ENCODE results near the gene ST8SIA2. TPM values are rescaled to one million over a fixed set of nuclear protein-coding genes. Genes with fewer than 3 reads are reported as not detected.

ST8SIA2 gene
- total RNA-seq, 1 donor from 2014 or later = not detected

DNA sequence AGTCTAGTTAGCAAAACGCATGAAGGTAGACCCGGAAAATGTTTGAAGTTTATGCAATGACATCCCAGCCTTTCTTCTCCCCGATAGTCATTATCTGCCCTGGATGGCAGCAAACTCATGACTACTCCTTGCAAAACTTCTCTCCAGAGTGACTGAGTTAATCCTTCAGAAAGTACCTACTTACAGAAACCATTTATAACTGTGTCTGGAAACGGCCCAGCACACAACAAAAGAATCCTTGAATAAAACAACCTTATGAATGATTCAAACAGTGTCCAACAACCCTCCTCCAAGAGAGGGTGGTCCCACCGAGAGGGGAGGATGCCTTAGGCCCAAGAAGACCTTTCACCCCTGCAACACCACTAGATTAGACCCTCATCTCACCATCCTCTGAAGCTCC, 14.2 kb downstream of the ST8SIA2 start:
- no peak for TF ChIP-seq CTCF (IDR thresholded peaks at IDR 0.05)
- intact Hi-C loops (cut with DNase I) = no loop called here

DNA sequence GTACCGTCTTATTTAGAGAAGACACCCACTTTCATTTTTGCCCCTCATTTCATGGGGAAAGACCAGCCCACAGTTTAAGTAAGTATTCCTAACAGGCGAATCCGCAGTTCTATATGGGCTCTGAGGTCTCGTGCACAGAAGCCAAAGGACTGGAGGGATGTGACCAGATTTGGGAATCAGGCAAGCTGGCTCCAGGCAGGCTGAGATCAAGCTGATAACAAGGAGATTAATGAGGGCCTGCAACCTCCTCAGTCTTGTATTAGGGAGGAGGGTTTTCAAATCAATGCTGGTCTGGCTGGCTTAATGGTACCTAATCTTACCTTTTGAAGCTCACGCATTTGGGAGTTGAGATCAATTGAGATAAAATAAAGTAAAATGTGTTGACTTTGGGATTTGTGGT, 15.3 kb downstream of the ST8SIA2 start:
- no peak overlapping the region for H3K27ac ChIP-seq
- no peak for TF ChIP-seq CTCF (IDR thresholded peaks at IDR 0.05)
- DNase-seq (ENCODE audit: low spot score in 2 of 2) = no peak
- no peak overlapping the region for H3K4me3 ChIP-seq
- no peaks in the 10 kb centered on the region for H3K36me3 ChIP-seq
- no peaks in the 10 kb centered on the region for H3K27me3 ChIP-seq
- H3K9me3 ChIP-seq = no peaks in the 10 kb centered on the region
- H3K4me1 ChIP-seq = no peaks in the 10 kb centered on the region
- intact Hi-C loops (cut with DNase I) = no loop called here

More for the DNA sequence above, 14.2 kb downstream of the ST8SIA2 start:
- Histone ChIP-seq H3K9me3 (no peaks in the 10 kb centered on the region), H3K36me3 (no peaks in the 10 kb centered on the region), H3K4me1 (no peaks in the 10 kb centered on the region), H3K27me3 (no peaks in the 10 kb centered on the region), H3K4me3 (no peak overlapping the region), H3K27ac (no peak overlapping the region)
- DNase-seq (ENCODE audit: low spot score in 2 of 2) = no peak

DNA sequence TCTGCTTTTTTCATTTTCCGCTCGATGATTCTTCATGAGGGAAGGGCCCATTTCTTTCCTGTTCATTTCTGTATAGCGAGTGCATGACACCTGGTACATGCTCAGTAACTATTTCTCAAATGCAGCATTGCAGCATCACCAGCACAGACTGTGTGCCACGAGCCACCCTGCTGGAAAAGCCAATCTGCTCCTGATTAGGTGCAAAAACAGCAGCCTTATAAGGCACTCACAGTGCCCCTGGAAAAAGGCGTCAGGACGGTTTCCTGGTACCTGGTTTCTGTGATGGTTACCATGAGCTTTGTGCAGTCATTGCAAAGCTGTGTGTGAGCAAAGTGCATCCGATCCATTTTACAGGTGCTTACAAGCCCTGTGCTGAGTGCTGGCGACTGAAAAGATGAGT, 15.8 kb downstream of the ST8SIA2 start:
- no peaks in the 10 kb centered on the region for H3K36me3 ChIP-seq
- H3K9me3 ChIP-seq = no peaks in the 10 kb centered on the region
- H3K27me3 ChIP-seq = no peaks in the 10 kb centered on the region
- intact Hi-C loops (cut with DNase I) = no loop called here
- H3K4me3 ChIP-seq = no peak overlapping the region
- no peak for TF ChIP-seq CTCF (IDR thresholded peaks at IDR 0.05)
- DNase-seq (ENCODE audit: low spot score in 2 of 2) = no peak
- H3K27ac ChIP-seq = no peak overlapping the region
- no peaks in the 10 kb centered on the region for H3K4me1 ChIP-seq

GRCh38 chr15:92410537-92410936, 16.9 kb downstream of the ST8SIA2 start:
- H3K4me3 ChIP-seq = no peak overlapping the region
- H3K36me3 ChIP-seq = no peaks in the 10 kb centered on the region
- H3K27me3 ChIP-seq = no peaks in the 10 kb centered on the region
- no peaks in the 10 kb centered on the region for H3K4me1 ChIP-seq
- no peaks in the 10 kb centered on the region for H3K9me3 ChIP-seq
- no peak for TF ChIP-seq CTCF (IDR thresholded peaks at IDR 0.05)
- no peak for DNase-seq (ENCODE audit: low spot score in 2 of 2)
- no peak overlapping the region for H3K27ac ChIP-seq
- intact Hi-C loops (cut with DNase I) = no loop called here

DNA sequence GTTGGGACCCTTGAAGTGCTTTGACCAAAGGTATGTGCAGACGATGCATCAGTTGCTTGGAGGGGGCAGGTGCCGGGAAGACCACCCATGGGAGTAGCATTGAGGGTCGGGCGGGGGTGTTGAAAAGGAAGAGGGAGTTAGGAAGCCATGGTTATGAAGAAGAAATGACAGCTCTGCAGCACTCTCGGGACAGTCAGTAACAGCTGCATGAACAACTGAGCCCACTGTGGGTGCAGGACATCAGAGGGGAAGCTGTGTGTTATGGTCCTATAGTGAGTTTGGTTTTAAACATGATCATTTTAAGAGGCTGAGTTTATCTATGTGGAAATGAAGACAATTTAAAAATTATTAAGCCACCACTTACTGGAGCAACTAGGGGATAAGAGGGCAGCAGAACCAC, 17.6 kb downstream of the ST8SIA2 start:
- Histone ChIP-seq H3K36me3 (no peaks in the 10 kb centered on the region), H3K4me1 (no peaks in the 10 kb centered on the region), H3K27ac (no peak overlapping the region), H3K4me3 (no peak overlapping the region), H3K9me3 (no peaks in the 10 kb centered on the region), H3K27me3 (no peaks in the 10 kb centered on the region)
- no peak for DNase-seq (ENCODE audit: low spot score in 2 of 2)
- intact Hi-C loops (cut with DNase I) = no loop called here
- TF ChIP-seq CTCF (IDR thresholded peaks at IDR 0.05) = no peak

DNA sequence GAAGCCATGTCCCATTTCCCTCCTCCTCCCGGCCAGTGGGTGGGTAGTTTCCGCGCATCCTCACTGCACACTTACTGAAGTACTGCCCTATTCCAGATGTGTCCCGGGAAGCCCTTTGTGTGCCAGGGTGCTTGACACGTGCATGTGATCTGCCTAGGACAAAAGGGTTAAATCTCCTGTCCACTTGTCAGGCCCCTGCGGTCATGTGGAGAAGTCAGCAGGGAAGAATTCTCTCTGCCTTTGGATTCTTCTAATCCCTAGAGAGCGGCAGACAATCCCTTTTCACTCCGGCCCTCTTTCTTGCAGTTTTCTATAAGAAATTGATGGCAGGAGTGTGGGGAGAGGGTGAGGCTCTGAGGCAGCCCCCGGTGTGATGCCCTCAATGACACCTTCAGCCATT, 19.8 kb downstream of the ST8SIA2 start:
- Histone ChIP-seq H3K27ac (no peak overlapping the region), H3K4me3 (no peak overlapping the region), H3K9me3 (no peaks in the 10 kb centered on the region), H3K4me1 (no peaks in the 10 kb centered on the region), H3K36me3 (no peaks in the 10 kb centered on the region), H3K27me3 (no peaks in the 10 kb centered on the region)
- no peak for TF ChIP-seq CTCF (IDR thresholded peaks at IDR 0.05)
- DNase-seq (ENCODE audit: low spot score in 2 of 2) = no peak
- intact Hi-C loops (cut with DNase I) = no loop called here

All from ascending aorta (tissue), 2 donors.